GM12878 (cell line): ENCODE measurements around the gene TLX2. TPM values are rescaled to one million over a fixed set of nuclear protein-coding genes. Genes with fewer than 3 reads are reported as not detected.

Source experiments
- ATAC-seq: fragments of 200-7000 bp; cut with Tn5 transposase; 3 replicates; pipeline ENCODE4 v1.9.1; 2020; ENCODE audit warnings: mild to moderate bottlenecking, moderate library complexity
- BruUV-seq: library from RNA; stranded (reverse); fragments of 400-500 nt; replicated peaks from 2 replicates; lab custom pipeline; 2021; lab: Mats Ljungman, UMichigan
- CTCF ChIA-PET: fragments of 300-600 bp; sonication (Branson Sonifier 250); formaldehyde crosslinking; extraction: SDS; loops from one replicate; lab custom pipeline; 2021; ENCODE audit warnings: inconsistent platforms; lab: Yijun Ruan, JAX
- POLR2A ChIA-PET: fragments of 350-600 bp; formaldehyde crosslinking; extraction: SDS; loops from one replicate; lab custom pipeline; 2021; ENCODE audit warnings: inconsistent platforms; lab: Charles Lee
- RAD21 ChIA-PET: fragments of 300-600 bp; sonication (Branson Sonifier 250); formaldehyde crosslinking; loops from one replicate; lab custom pipeline; 2023; ENCODE audit warnings: antibody characterized with exemption; ENCODE audit not compliant: unreplicated experiment; lab: Charles Lee
- SMC1A ChIA-PET: fragments of 300-600 bp; sonication (Branson Sonifier 250); formaldehyde crosslinking; loops from one replicate; lab custom pipeline; 2023; ENCODE audit not compliant: unreplicated experiment, uncharacterized antibody; lab: Charles Lee
- DNase-seq: peaks from one replicate; pipeline ENCODE4 v3.0.0-alpha.2; 2011; ENCODE audit warnings: low read depth, low spot score
- FAIRE-seq: peaks from 3 replicates; lab custom pipeline; 2011; peaks lifted over from hg19 to GRCh38; lab: Jason Lieb, UNC
- H2AFZ ChIP-seq: 2 replicates; pipeline ENCODE4 v1.6.0; 2011; ENCODE audit warnings: low read depth, low read length, control low read depth; ENCODE audit not compliant: control insufficient read depth
- H3K27ac ChIP-seq: 2 replicates; pipeline ENCODE4 v1.5.1; 2011; ENCODE audit warnings: control low read depth; ENCODE audit not compliant: control insufficient read depth, insufficient read depth
- H3K27me3 ChIP-seq, 2 experiments: replicated peaks in 1 of 2; 2 replicates each; pipeline versions ENCODE4 v1.6.0 to v1.6.1; 2011; ENCODE audit warnings: low read length in 1 of 2; ENCODE audit not compliant: control insufficient read depth in 2 of 2, insufficient read depth in 2 of 2
- H3K36me3 ChIP-seq, 2 experiments: 2 replicates each; pipeline ENCODE4 v1.5.1; 2011; ENCODE audit warnings: low read length in 1 of 2; ENCODE audit not compliant: control insufficient read depth in 2 of 2, insufficient read depth in 2 of 2
- H3K4me1 ChIP-seq: 2 replicates; pipeline ENCODE4 v1.6.1; 2011; ENCODE audit warnings: mild to moderate bottlenecking, low read length, moderate library complexity, mixed read lengths; ENCODE audit not compliant: control insufficient read depth, insufficient read depth
- H3K4me2 ChIP-seq: 2 replicates; pipeline ENCODE4 v1.6.0; 2011; ENCODE audit warnings: control low read depth; ENCODE audit not compliant: control insufficient read depth, insufficient read depth
- H3K4me3 ChIP-seq: fragments of 200-600 bp; sonication (generic); 2 replicates; pipeline ENCODE4 v1.5.1; 2016
- H3K79me2 ChIP-seq: 2 replicates; pipeline ENCODE4 v1.6.0; 2011; ENCODE audit warnings: low read length; ENCODE audit not compliant: control insufficient read depth, insufficient read depth
- H3K9ac ChIP-seq: 2 replicates; pipeline ENCODE4 v1.8.0; 2011; ENCODE audit warnings: low read length, control low read depth, mixed read lengths; ENCODE audit not compliant: control insufficient read depth, insufficient read depth
- H3K9me3 ChIP-seq: replicated peaks from 3 replicates; pipeline ENCODE4 v1.5.1; 2011; ENCODE audit warnings: mild to moderate bottlenecking, low read length; ENCODE audit not compliant: control insufficient read depth, insufficient read depth
- H4K20me1 ChIP-seq: 2 replicates; pipeline ENCODE4 v1.6.0; 2011; ENCODE audit not compliant: control insufficient read depth, insufficient read depth
- MEF2B ChIP-seq: fragments of 450-650 bp; IDR thresholded peaks from 2 replicates; pipeline ENCODE4 v1.6.1; 2018; ENCODE audit warnings: mild to moderate bottlenecking, moderate library complexity; ENCODE audit not compliant: partially characterized antibody, poor library complexity, severe bottlenecking
- POLR2AphosphoS5 ChIP-seq: IDR thresholded peaks from 2 replicates; pipeline ENCODE4 v1.6.1; 2011; ENCODE audit warnings: mild to moderate bottlenecking, low read length, inconsistent platforms
- SMARCA5 ChIP-seq: fragments of 450-650 bp; IDR thresholded peaks from 2 replicates; pipeline ENCODE4 v1.6.1; 2017; ENCODE audit warnings: mild to moderate bottlenecking
- WGBS: methylation state at CpG from one replicate; pipeline ENCODE4 v1.1.6; 2016; ENCODE audit warnings: low lambda C conversion rate; ENCODE audit not compliant: insufficient replicate concordance, insufficient coverage; ENCODE audit errors: missing lambda C conversion rate; 5-methylcytosine and 5-hydroxymethylcytosine counted together
- in situ Hi-C: fragments of 300-500 bp; cut with MboI; formaldehyde crosslinking; loops from 9 replicates; pipeline ENCODE4 v1.14.3; 2018; ENCODE audit warnings: mixed read lengths
- intact Hi-C: fragments of 100-400 bp; cut with micrococcal nuclease; formaldehyde crosslinking; loops from one replicate; pipeline ENCODE4 v1.14.2; 2022; ENCODE audit not compliant: unreplicated experiment
- polyA plus RNA-seq, 11 experiments: library from polyadenylated mRNA; depleted of rRNA in 4 of 11; unstranded in 6 of 11; stranded (reverse) in 5 of 11; fragments of >200 nt; fragmentation: Nextera tagmentation in 4 of 11; fragmentation: Illumina TruSeq in 1 of 11; extraction: Ambion mirVana in 4 of 11; extraction: Trizol in 1 of 11; gene quantifications; 1 replicate in 1 of 11; 2 replicates in 10 of 11; pipeline versions ENCODE4 v1.2.1 to v1.2.3, GENCODE V29; 2011 to 2016; ENCODE audit warnings: inconsistent platforms in 2 of 11, missing spikeins in 2 of 11, low read depth in 1 of 11
- total RNA-seq, 4 experiments: library from RNA; depleted of rRNA in 3 of 4; stranded (reverse); fragments of >200 nt in 3 of 4; fragmentation: Illumina TruSeq in 1 of 4; extraction: Trizol in 1 of 4; gene quantifications; 2 replicates each; pipeline versions ENCODE4 v1.2.1 to v1.2.3, GENCODE V29; 2013 to 2021

TLX2 gene
- total and polyA plus RNA-seq, 10 of the 15 experiments (the other 5 are each of a cell fraction or from before 2014, with no cell fraction given): 0.06 to 5.5 (median 3.6) TPM; not detected in 1

GRCh38 chr2:74550231-74550630 is 36.0 kb downstream of the TLX2 start:
- in situ Hi-C loops: no loop called here
- intact Hi-C loops: no loop called here
- Histone ChIP-seq H3K4me2 (peak overlapping the region; percentile 95), H3K36me3 (no peaks in the 10 kb centered on the region; a peak in 1 of 4 replicates), H3K4me1 (peaks cover 33% of the 10 kb centered on the region), H3K4me3 (peak overlapping the region; percentile 95), H2AFZ (no peak overlapping the region), H4K20me1 (no peaks in the 10 kb centered on the region), H3K9me3 (no peaks in the 10 kb centered on the region; the same call in 2 of the 3 replicates), H3K79me2 (peaks cover 79% of the 10 kb centered on the region), H3K27me3 (no peaks in the 10 kb centered on the region), H3K9ac (peak overlapping the region; percentile 82), H3K27ac (peak overlapping the region; percentile 1; the same call in 1 of the 2 replicates)
- 72% methylated on average over 7 of the region's 7 CpGs for WGBS
- ChIA-PET CTCF (interaction anchor here (0.8 to 14.3 kb wide), 8 partner anchors 8 to 36 kb away, joined by 3 to 115 read pairs (median 9); partner anchors contain the start of genes AUP1, DQX1 and HTRA2), RAD21 (interaction anchor here (0.6 to 8.6 kb wide), 9 partner anchors 14 to 92 kb away, joined by 3 to 96 read pairs (median 8); partner anchors contain the start of genes AUP1, HTRA2 and WBP1), POLR2A (interaction anchor here (0.9 to 17.8 kb wide), 6 partner anchors 19 to 94 kb away, joined by 4 to 441 read pairs (median 6); partner anchors contain the start of genes AUP1, CCDC142, HTRA2 and PCGF1), SMC1A (interaction anchor here (0.6 to 6.8 kb wide), 11 partner anchors 8 to 67 kb away, joined by 3 to 106 read pairs (median 13); partner anchors contain the start of genes AUP1, CCDC142, HTRA2 and PCGF1)
- no TSS peak for BruUV-seq
- TF ChIP-seq MEF2B (no peak), POLR2AphosphoS5 (peak; percentile 22; the same call in 1 of the 2 replicates)
- FAIRE-seq (no peak), ATAC-seq (no peak), DNase-seq (no peak)

GRCh38 chr2:74551530-74551929 is 37.3 kb downstream of the TLX2 start:
- in situ Hi-C loops: no loop called here
- H2AFZ ChIP-seq: no peak overlapping the region
- H4K20me1 ChIP-seq: no peaks in the 10 kb centered on the region
- DNase-seq: no peak
- ChIA-PET POLR2A (interaction anchor here (1.3 to 17.8 kb wide), 5 partner anchors 13 to 102 kb away, joined by 3 to 441 read pairs (median 9); partner anchors contain the start of genes AUP1, CCDC142, HTRA2 and SEMA4F), CTCF (interaction anchor here (0.6 to 14.3 kb wide), 10 partner anchors 9 to 68 kb away, joined by 4 to 115 read pairs (median 8); partner anchors contain the start of genes AUP1, CCDC142, DQX1 and HTRA2)
- TF ChIP-seq SMARCA5: no peak
- TF ChIP-seq, all 136 proteins: peak for 0
- ATAC-seq (no peak), FAIRE-seq (no peak)
- H3K4me2 ChIP-seq: peak overlapping the region; percentile 95
- TSS peak; percentile 62 for BruUV-seq
- H3K9ac ChIP-seq: peak overlapping the region; percentile 96
- intact Hi-C loops: no loop called here
- no peaks in the 10 kb centered on the region; the same call in 2 of the 3 replicates for H3K9me3 ChIP-seq
- H3K4me1 ChIP-seq: peaks cover 32% of the 10 kb centered on the region
- SMC1A ChIA-PET: interaction anchor here (0.5 to 6.8 kb wide), 10 partner anchors 12 to 143 kb away, joined by 3 to 106 read pairs (median 16); partner anchors contain the start of genes AUP1, HTRA2 and PCGF1
- RAD21 ChIA-PET: interaction anchor here (1.8 to 8.6 kb wide), 6 partner anchors 13 to 71 kb away, joined by 5 to 96 read pairs (median 38); partner anchors contain the start of genes AUP1 and HTRA2
- H3K27ac ChIP-seq: peak overlapping the region; percentile 93
- peaks cover 0 to 4% of the 10 kb centered on the region in 2 experiments; a peak in 1 of 4 replicates for H3K36me3 ChIP-seq
- no peaks in the 10 kb centered on the region for H3K27me3 ChIP-seq
- peaks cover 86% of the 10 kb centered on the region for H3K79me2 ChIP-seq
- peak overlapping the region; percentile 95 for H3K4me3 ChIP-seq
